ENCODE results near the gene FOXJ2.
A peak's percentile ranks its signal among the peaks of the same experiment; 100 is the strongest.
"Not testable (repeated sequence)": the region's sequence is repeated elsewhere in the genome, so short reads cannot be mapped to it uniquely, and the experiment has no call there.

Gene FOXJ2

DNA sequence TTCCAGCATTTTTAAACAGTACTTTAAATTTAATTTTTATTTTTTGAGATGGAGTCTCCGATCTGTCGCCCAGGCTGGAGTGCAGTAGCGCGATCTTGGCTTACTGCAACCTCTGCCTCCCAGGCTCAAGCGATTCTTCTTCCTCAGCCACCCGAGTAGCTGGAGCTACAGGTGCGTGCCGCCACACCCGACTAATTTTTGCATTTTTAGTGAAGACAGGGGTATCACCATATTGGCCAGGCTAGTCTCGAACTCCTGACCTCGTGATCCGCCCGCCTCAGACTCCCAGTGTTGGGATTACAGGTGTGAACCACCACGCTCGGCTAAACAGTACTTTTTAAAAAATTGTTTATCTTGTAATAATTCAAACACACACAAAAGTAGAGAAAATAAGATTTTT is 4.2 kb upstream of the FOXJ2 start:
- DNase-seq (ENCODE audit: low read depth in 2 of 3, low spot score in 1 of 3), result no peak

DNA sequence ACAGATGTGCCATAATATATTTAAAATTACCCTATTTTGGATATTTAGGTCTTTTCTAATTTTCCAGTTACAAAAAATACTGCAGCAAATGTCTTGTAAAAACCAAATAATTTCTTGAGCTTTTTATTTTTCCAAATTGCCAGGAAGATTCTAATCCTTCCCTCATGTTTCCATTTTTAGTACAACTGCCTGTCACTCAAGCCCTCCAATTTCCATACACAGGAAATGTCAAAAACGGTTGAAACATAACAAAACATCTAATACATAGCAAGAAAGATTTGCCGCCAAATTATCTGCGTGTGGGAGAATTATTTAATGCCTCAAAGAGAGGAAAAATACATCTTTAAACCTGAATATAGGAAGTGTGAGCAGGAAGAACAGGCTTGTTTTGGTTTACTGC is 2.3 kb upstream of the FOXJ2 start:
- DNase-seq (ENCODE audit: low read depth in 2 of 3, low spot score in 1 of 3), result no peak

DNA sequence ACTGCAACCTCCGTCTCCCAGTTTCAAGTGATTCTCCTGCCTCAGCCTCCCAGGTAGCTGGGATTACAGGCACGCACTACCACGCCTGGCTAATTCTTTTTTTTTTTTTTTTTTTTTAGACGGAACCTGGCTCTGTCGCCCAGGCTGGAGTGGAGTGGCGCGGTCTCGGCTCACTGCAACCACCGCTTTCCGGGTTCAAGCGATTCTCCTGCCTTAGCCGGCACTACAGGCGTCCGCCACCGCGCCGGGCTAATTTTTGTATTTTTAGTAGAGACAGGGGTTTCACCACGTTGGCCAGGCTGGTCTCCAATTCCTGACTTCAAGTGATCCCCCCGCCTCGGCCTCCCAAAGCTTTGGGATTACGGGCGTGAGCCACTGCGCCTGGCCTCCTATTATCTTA is 1.5 kb upstream of the FOXJ2 start:
- DNase-seq (ENCODE audit: low read depth in 2 of 3, low spot score in 1 of 3), result not testable (repeated sequence)

DNA sequence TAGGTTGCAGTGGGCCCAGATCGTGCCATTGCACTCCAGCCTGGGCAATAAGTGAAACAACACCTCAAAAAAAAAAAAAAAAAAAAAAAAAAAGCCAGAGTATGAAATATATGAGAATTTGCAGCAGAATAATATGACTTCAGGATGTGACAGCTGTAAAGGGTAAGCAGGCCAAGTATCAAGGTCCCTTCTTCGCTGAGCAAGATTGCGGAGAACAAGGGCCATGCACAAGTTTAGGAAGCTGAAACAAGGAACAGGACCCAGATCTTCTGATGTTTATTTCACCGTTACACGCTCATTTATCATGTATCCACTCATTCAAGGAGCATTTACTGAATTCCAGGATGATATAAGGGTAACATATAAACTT is 659 bp upstream of the FOXJ2 start:
- DNase-seq (ENCODE audit: low read depth in 2 of 3, low spot score in 1 of 3), result no peak

DNA sequence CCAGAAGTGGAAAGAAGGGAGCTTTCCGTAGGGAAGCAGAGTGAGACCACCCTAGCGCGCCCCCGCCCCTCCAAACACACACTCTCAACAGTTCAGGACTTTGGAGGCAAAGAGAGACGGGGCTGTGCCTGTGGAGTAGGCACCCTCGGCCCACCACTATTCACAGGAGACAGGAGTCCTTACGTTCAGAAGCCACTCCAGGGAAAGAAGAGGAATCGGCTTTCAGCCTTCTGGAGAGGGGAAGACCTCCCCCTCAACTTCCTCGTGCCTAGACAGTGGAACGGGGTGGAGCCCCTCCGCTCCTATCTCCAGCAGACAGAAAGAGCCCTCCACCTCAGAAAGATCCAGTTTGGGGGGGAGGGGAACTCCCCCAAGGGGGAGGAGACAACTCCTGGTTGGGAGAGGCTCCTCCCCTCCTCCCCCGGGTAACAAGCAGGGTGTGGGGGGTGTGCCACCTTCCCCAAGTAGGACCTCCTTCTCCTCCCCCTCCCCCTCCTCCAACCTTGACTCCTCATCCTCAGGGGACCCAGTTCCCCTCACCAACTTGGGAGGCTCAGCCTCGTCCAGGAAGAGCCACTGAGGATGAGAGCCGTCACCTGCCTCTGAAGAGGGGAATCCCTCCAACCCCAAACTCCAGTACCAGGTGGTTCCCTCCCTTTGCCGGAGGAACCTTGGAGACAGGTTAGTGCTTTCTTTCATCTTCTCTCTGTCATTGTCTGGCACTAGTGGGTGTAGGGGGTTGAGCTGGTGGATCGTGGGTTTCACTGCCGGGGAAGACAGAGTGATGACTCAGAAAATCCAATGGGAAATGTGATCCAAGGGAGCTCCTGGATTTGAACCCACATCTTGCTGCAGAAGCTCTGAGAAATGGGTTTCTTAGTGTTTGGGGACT is 883 bp downstream of the FOXJ2 start:
- DNase-seq (ENCODE audit: low read depth in 2 of 3, low spot score in 1 of 3), result peak in 1 of 3 donors; percentile 27

DNA sequence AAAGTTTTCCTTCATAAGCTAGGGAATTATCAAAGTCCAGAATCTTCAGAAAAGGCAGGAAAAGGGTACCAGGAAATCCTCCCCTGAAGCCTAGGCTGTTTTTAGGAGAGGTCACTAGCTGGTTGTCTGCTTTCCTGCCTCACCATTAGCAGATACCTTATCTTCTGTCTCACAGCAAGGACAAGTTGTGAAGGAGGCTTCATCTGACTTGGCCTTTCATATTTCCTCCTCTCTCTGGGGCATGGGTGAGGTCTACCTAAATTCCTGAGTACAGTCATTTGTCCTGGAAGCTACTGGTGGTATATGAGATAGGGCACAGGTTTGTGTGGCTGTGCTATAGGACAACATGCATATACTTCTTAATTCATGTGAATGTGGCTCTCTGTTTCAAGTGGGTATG is 2.3 kb downstream of the FOXJ2 start:
- DNase-seq (ENCODE audit: low read depth in 2 of 3, low spot score in 1 of 3), result no peak

DNA sequence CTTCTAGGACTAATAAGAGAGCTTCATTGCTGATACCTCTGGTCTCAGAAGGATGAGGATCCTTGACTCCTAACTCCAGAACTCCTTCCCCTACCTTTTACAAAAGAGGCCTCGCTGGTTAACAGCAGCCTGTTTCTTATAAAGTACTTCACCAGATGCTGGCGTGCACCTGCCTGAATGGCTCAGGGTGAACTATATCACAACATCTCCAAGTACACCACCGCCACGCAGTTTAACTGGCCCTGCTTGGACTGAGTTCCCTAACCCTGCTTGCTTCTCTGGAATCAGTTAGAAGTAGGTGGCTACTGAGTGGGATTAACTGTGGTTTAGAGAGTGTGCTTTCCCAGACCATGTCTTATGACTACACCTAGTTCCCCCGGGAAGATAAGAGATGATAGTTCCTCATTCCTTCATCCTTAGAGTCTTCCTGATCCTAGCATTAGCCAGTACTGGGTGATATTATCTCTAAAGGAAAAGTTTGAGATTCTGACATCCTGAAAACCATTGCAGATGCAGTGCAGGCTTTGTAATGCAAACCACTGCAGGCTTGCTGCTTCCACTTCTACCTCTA is 3.0 kb downstream of the FOXJ2 start:
- no peak for DNase-seq (ENCODE audit: low read depth in 2 of 3, low spot score in 1 of 3)

DNA sequence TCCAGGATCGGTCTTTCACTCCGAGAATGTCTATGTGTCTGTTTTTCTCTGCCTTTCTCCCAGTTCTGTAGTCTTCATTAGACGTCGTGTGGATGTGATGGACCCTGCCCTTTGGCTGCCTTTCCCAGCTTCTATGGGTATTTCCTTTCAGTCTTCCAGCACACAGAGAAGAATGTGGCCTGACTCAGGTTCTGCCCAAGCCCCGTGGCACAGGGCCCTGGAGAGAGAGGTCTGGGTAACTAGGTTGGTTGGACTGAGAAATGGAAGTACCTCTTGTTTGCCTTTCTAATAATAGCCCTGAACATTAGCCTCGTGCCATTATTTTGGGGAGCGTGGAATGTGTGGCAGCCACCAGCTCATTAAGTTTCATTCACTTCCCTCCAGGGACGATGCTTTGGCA is 3.8 kb downstream of the FOXJ2 start:
- DNase-seq (ENCODE audit: low read depth in 2 of 3, low spot score in 1 of 3), result no peak

DNA sequence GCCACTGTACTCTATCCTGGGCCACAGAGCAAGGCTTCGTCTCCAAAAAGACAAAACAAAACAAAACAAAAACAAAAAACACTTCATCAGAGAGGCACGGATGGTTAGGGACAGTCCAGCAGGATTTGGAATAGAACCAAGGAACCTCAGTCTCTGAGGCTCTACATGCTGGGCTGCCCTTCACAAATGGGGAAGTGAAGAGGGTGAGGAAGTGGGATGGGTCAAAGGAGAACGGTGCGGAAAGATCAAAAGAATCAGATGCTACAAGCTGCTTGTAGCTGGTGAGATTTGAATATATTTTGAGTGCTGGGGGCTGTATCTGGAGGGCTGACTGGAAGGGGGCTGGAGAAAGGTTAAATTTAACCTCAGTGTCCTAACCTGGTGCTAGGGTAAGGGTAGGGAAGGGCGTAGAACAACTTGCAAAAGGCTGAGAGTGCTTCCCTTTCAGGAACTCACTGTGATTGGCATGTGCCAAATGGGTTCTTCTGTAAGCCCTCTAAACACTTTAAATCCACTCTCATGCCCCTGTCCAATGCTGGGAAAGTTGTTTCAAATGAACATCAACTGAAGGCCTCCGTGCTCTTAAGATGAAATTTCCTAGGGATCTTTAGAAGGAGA is 4.6 kb downstream of the FOXJ2 start:
- no peak for DNase-seq (ENCODE audit: low read depth in 2 of 3, low spot score in 1 of 3)

DNA sequence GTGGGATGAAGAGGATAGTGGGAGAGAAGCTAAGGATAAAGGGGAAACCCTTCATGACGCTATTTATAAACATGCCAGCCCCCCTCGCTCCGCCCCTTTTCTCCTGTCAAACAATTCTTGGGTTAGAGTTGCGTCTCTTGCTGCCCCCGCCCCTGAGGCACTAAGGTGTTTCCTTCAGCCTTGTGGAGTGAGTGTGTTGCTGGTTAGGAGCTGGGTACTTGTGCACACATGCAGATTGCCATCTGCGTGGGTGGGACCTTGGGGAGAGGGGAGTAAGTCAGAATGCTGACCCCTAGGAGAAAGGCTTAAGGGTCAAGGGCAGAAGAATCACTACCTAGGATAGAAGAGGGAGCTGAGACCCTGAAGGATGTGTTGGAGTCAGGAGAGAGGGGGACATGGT is 5.4 kb downstream of the FOXJ2 start:
- DNase-seq (ENCODE audit: low read depth in 2 of 3, low spot score in 1 of 3), result no peak

DNA sequence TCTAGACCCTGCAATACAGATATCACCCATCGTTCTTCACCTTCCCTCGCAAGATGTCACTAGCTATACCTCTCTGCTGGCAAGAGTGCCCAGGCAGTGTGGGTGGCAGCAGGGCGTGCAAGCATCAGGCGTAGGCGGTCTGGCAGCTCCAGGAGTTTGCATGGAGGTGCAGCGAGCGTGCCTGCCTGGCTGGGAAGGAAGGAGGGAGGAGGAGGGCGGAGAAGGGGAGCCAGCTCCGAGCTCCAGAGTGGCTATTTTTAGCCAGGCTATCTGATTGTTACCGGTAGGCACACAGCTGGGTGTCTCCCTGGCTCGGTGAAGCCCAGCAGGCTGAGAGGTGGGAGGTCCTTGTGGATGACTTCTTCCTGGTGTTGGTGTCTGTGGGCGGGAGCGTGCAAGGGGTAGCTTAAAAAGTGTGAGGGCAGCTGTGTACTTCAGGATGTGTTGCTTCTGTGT is 6.2 kb downstream of the FOXJ2 start:
- no peak for DNase-seq (ENCODE audit: low read depth in 2 of 3, low spot score in 1 of 3)

DNA sequence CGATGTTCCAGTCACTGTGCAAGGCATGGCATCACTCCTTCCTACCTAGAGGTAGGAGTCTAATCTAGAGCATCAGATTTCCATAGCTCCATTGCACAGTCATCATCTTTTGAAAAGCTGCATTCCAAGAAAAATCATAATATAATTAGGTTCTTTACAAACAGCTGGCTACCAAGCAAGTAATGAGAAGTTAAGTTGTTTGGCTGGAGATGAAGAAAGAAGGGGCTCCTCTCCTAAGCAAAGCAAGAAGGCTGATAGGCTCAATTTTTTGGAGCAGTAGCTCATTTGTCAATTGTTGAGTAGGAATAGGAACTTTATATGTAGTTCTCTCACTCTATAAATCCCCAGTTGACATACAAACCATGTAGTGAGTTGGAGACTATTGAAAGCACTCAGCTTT is 8.3 kb downstream of the FOXJ2 start:
- DNase-seq (ENCODE audit: low read depth in 2 of 3, low spot score in 1 of 3), result no peak

DNA sequence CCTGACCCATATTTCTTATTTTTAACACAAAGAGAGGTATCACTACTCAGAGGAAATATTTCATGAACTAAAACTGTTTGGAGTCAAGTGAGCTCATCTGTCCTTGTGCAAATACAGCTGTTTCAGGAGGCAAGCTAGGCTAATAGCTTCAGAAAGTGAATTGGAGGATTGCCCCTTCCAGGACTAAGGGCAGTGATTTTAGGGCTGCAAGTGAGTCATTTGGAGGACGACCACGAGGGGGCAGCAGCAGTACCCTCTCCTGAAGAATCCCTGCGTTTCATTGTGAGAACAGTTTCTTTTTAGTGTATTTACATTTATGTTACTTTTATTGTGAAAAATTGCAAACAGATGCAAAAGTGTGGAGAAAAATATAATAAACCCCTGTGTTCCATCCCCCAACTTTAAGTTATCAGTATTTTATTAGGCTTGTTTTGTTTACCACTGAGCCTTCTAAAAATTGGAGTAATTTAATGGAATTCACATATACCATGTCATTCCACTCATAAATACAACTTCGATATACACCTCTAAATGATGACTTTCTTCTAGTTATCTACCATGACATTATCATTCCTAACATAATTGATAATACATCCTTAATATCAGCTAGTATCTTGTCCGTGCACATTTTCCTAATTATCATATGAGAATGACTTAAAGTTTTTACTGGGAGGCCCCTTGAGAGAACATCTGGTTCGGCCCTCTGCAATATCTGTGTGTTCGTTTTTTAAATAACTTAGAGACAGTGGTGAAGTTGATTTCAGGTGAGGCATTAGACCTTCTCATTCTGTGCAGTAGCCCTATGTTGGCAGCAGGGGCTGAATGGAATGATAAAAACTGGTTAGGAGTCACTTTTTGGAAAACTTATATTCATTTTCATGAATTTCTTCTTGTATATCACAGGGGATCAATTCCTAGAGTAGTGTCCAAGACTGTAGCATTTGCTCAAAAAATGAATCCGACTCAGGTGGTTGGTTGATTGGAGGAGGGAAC is 13.7 kb downstream of the FOXJ2 start:
- peak; percentile 62 to 80 (median 64) for DNase-seq (ENCODE audit: low read depth in 2 of 3, low spot score in 1 of 3)

DNA sequence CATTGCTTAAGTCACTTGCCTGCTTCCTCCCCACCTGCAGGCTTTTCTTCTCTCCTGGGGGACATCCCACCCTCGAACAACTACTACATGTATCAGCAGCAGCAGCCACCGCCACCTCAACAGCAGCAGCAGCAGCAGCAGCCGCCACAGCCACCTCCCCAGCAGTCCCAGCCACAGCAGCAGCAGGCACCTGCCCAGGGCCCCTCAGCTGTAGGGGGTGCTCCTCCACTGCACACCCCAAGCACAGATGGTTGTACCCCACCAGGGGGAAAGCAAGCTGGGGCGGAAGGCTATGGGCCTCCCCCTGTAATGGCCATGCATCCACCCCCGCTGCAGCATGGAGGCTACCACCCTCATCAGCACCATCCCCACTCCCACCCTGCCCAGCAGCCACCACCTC is 15.3 kb downstream of the FOXJ2 start:
- no peak for DNase-seq (ENCODE audit: low read depth in 2 of 3, low spot score in 1 of 3)

DNA sequence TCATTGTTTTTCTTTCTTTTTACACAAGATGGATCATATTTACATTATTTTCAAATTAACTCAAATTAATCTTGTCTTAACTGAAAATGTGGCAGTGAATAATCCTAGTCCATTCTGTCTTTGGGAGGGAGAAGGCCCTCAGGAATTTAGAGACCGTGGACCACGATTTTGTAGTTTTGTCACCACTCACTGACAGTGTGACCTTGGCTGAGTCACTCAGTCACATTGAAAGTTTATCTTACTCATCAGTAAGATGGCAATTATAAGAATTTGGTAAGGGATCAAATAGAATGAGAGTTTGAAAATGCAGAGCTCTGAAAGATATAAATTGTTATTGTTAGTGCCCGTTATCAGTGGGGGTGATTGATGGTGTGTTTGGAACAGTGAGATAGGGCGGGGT is 16.4 kb downstream of the FOXJ2 start:
- no peak for DNase-seq (ENCODE audit: low read depth in 2 of 3, low spot score in 1 of 3)

DNA sequence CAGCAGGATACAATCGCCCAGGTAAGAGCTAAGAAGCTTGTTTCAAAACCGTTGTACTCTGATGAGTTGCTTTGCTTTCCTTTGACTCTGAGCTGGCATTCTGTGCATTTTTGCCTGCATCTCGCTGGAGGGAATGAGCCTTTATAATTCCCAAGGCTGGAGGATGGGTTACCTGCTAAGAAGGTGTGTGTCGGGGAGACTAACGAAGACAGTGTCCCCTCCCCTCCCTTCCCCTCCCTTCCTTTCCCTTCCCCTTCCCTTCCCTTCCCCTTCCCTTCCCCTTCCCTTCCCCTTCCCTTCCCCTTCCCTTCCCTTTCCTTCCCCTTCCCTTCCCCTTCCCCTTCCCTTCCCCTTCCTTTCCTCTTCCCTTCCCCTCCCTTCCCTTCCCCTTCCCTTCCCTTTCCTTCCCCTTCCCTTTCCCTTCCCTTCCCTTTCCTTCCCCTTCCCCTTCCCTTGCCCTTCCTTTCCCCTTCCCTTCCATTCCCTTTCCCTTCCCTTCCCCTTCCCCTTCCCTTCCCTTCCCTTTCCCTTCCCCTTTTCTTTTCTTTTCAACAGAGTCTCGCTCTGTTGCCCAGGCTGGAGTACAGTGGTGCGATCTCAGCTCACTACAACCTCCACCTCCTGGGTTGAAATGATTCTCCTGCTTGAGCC is 18.2 kb downstream of the FOXJ2 start:
- DNase-seq (ENCODE audit: low read depth in 2 of 3, low spot score in 1 of 3), result no peak

DNA sequence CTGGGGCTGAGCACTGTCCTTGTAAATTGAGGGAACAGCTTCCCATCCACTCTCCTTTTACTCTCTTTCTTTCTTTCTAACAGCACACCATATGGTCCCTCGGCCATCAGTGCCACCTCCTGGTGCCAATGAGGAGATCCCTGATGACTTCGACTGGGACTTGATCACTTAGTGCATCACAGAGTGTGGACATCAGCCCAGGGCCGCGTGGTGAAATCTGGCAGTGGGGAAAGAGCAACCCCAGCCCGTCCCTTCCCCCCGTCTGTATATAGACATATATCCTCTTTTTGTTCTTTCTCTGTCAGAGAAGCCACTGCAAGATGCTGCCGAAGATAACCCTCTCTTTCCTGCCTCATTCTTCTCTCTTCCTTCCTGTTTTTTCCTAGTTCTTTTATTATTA is 20.2 kb downstream of the FOXJ2 start:
- DNase-seq (ENCODE audit: low read depth in 2 of 3, low spot score in 1 of 3), result no peak

DNA sequence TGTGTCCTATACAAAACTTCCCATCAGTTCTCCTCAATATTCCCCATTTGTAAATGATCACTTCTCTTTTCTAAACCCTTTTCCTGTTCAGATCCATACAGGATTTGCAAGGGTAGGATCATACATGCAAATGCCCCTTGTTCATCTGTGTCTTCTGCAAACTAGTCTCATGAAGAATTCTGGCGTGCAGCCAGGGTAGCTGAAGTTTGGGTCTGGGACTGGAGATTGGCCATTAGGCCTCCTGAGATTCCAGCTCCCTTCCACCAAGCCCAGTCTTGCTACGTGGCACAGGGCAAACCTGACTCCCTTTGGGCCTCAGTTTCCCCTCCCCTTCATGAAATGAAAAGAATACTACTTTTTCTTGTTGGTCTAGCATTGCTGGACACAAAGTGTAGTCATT is 22.3 kb downstream of the FOXJ2 start:
- DNase-seq (ENCODE audit: low read depth in 2 of 3, low spot score in 1 of 3), result no peak

DNA sequence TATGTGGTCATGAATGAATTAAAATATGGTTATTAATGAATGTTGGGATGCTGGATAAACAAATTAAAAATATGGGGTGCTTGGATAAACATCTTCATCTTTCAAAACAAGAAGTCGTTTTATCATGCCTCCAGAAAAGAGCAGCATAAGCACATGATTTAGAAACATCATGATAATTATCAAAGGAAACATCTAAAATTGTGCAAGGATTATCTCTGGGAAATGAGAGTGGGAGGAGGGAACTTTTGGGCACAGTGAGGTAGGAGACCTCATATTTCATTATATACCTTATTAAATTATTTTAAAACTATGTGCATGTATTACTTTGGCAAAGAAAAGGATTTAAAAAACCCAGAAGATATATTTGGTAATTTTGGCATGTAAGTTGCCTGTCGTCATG is 24.8 kb downstream of the FOXJ2 start:
- no peak for DNase-seq (ENCODE audit: low read depth in 2 of 3, low spot score in 1 of 3)

DNA sequence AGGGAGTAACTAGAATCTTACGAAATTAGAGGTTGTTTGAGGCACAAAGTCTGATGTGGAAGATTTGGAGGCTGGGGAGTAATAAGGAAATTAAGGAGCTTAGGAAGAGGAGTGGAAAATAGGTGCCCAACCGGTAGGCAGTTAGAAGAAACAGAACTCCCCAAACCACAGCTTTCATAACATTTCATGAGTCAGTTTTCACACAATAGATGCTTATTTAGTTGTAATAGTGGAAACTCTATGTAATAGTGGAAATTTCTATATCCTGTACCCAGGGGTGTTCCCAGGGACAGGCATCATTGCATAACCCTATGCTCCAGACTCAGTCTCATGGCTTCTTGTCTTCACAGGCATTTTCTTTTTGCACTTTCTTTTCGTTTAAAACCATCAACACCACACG is 25.3 kb downstream of the FOXJ2 start:
- DNase-seq (ENCODE audit: low read depth in 2 of 3, low spot score in 1 of 3), result no peak

DNA sequence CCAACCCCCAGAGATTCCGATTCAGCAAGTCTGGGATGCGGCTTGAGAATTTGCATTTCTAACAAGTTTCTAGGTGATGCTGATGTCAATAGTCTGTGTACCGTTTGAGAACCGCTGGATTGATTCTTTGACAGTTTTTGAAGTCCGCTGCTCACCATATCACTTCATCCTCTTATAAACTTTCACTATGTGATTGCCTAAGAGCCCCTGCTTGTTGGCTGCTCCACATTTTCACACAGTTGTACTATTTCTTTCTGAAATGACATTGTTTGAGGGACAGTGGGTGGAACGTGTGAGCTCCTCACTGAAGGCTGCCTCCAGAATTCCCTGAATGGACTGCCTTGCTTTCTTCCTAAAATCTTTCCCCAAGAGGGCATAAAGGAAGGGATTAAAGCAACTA is 26.0 kb downstream of the FOXJ2 start:
- DNase-seq (ENCODE audit: low read depth in 2 of 3, low spot score in 1 of 3), result no peak
